NCI-H1105 (cell line): ENCODE measurements around the gene DAB2IP.
"Not testable (repeated sequence)": the region's sequence is repeated elsewhere in the genome, so short reads cannot be mapped to it uniquely, and the experiment has no call there.

Experiments
- DNase-seq: peaks from one replicate; lab custom pipeline; 2025; lab: John Stamatoyannopoulos, UW

DAB2IP gene

DNA sequence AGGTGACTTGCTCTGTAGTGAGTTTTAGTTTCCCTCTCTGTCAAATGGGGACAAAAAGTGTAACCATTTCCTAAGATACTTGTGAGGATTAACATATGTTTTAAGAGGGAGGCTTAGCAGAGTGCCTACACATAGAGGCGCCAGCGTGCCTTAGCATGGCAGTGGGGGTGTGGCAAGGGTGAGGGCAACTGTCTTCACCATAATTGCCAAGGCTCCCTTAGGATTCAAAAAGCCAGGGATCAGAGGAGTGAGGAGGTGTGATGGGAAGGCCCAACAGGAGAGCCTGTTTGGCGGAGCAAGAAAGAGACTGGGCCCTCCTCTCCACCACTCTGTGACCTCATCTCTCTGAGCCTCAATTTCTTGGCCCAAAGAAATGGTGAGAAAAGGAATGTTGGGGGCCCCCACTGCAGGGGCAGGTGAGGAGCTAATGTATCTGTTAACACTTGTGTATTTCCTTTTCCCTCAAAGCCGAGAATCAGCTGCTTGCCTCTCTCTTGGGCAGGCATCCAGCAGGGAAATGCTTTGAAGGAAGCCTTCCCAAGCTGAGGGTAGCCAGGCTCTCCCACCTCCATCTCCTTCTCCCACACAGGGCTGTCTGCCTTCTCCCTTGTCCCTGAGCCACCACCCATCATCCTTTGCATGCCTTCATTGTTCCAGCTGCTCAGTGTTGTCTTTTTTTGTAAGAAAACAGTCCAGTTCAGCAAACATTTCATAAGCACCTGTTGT is 76.0 kb downstream of the DAB2IP start:
- DNase-seq, result no peak

DNA sequence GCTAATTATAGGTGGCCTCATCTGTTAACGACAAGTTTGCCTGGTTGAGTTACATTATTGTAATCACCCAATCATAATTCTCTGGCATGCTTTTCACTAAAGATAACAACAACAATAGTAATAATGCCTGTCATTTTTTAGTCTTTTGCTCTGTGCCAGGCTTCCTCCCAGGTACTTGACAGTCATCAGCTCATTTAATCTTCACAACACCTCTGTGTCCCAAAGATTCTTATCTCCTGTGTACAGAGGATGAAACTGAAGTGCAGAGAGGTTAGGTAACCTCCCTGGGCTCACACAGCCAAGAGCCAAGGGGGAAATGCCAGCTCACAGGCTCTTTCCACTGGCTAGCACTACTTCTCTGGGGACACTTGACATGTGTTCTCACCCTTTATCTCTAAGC is 77.5 kb downstream of the DAB2IP start:
- DNase-seq, result no peak

DNA sequence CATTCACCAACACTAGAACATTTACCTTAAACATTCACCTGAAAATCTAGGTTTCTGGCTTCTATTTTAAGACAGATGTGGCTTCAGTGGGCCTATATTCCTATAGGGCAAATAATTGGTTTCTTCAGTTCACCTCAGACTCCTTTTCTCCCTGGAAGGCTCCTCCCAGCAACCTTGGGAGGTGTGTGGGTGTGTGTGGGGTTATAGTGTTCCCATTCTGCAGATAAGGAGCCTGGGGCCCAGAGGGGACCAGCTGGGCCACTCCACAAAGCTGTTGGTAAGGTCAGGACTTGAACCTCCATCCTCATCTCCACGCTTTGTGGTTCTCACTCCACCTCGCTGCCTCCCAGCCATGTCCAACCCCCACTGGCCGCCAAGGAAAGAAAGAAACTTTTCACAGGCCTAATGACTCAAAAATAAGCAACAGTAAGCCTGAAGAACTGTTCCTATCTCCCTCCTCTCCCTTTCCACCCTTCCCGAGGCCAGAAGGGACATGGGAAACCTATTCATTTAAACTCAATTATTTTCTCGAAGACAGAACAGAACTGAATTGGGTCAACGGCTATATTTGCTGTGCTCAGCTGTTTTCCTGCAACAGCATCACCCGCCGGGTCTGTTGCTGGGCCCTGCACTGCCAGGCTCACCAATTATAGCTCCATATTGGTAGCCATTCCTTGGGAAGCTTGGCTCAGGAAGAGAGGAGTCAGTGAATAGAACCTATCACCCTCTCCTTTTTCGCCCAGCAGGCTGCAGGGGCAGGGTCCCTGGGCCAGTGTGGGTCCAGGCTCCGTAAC is 78.5 kb downstream of the DAB2IP start:
- DNase-seq, result no peak

DNA sequence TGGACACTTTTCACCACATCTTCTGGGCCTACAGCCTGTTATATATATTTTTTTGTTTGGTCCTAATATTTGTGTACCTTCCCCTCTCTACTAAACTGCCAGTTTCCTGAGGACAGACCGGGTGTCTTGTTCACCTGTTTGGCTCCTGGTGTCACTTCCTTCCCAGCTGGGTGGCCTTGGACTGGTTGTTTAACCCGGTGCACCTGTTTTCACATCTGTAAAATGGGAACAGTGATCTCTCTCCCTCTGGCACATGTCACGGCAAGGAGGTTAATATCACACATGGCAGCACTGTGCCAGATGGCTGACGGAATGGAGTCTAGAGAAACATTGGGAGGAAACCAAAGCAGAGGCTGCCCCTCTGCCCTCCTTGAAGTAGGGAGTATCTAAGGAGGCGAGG is 79.7 kb downstream of the DAB2IP start:
- no peak for DNase-seq

GRCh38 chr9:121731919-121732318 is 80.5 kb downstream of the DAB2IP start:
- no peak for DNase-seq

- DNase-seq, result no peak
Measured at GRCh38 chr9:121732389-121732788, 81.0 kb downstream of the DAB2IP start.

DNA sequence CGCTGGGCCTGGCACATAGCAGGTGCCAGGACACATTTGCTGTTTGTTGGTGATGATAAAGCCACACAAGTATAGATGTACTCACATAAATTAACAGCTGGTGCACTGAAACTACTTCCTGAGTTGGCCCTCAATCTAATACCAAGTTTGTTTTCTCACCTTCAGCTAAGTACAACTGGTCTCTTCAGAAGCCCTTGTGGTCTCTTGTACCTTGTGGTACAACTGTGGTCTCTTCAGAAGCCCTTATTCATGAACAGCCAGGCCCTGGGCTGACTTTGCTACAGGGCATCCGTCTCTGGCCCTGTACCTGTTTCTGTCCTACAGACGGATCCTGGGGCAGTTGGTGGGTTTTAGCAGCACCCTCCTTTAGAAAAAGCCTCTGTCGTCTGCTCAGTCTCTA is 81.5 kb downstream of the DAB2IP start:
- DNase-seq, result no peak

GRCh38 chr9:121734465-121734864 is 83.0 kb downstream of the DAB2IP start:
- DNase-seq, result no peak

DNA sequence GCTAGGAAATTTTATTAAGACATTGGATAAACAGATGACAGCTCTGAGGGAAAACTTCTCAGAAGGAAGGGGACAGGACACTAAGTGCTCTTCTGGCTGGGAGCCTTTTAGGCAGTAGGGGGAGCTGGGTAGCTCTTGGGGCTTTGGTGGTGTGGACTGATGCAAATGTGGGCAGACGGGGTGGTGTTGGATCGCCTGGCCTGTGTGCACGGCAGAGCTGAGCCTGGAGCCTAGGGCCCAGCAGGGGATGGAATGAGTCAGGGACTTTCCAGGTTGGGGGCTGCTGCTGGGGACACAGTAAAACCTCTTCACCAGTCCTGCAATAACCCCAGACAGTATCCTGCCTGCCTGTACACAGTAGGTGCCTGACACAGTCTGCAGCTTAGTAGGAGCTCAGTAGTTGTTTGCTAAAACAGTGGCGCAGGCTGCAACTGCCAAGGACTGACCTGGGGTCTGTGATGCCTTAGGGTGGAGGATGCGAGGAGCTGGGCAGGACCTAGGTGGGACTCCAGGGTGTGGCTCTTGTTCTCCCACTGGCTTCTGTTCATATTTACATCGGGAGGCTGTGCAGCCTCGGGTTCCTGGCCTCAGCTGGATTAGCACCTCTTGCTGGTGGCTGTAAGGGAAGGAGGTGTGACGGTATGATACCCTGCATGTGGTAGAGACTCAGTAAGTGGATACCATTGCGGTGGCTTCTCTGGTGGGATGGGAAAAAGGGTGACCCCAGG is 83.8 kb downstream of the DAB2IP start:
- DNase-seq, result no peak

DNA sequence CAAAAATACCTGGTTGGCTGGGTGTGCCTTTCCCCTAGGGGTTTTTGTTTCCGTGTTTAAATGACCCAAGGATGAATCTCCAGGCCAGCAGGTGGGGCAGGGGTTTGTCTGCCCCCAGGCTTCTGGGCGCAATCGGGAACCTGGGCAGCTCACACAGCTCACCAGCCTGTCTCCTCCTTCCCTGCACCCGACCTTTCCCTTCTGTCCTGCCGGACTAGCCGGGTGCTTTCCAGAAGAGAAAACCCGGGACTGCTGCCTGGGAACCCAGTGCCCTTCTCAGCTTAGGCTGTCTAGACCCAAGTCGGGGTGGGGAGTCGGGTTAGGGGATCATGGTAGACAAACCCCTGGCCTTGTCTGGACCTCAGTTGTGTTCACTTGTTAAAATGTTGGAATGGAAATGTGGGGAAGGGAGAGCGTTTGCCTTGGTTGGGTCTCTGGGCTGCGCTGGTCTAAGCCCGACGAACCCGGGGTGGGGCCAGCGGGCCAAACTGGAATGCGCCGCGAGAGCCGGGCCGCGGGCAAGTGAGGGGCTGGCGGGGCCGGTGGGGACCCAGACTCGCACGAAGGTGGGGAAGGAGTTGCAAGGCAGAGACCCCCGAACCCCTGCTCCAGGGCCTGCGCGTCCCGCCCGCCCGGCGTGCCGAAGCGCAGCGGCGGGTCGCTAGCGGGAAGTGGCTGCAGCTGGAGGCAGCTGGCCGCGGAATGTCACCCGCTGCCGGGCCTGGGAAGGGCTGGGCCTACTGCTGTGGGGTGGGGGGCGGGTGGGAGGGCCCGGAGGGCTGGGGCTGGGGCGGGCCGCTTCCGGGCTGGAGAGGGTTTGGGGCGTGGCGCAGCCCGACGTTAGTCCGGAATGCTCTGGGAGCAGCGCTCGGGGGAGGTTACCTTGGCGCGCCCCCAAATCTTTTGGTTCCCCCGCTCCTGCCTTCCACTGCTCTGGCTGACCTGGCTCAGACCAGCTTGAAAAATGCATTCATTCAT is 84.6 kb downstream of the DAB2IP start:
- no peak for DNase-seq

DNA sequence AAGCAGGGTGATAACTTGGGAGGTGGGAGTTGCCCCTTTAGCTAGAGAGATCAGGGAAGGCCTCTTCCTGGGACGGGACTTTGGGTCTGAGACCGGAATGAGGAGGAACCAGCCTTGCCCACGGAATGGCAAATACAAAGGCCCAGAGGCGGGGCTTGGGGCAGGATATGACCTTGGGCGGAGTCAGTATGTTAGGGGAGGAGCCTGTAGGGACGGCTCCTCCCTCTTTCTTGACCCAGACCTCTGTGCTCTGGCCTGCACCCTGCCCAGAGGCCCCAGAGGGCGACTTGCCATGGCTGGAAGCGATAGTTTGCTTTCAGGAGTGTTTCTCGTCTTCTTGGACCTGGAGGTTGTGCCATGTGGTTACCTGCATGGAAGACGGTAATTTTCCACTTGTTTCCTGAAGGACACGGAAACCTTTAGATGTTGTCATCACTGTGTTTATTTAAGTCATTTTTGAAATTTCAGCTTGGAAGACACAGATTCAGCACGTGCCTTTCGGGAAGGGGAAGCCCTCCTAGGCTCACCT is 85.6 kb downstream of the DAB2IP start:
- DNase-seq, result no peak

GRCh38 chr9:121737481-121737931 is 86.1 kb downstream of the DAB2IP start:
- no peak for DNase-seq

DNA sequence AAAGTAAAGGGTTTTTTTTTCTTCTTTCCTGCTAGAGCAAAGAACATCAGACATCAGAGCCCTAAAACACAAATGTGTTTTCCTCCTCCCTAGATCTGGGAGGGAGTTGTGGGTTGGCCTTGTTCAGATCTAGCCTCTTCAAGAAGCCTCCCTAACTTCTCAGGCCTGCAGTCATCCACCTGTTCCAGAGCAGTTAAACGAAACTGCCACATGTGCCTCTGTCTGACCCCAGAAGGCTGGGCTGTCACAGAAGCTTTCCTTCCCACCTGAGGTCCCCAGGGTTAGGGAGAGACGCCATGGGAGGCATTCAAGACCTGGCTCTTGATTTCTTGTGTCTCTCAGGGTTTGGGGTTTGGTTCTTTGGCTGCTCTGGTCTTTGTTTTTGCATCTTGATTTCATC is 87.0 kb downstream of the DAB2IP start:
- DNase-seq, result no peak

- DNase-seq, result no peak
Measured at GRCh38 chr9:121738968-121739367, 87.5 kb downstream of the DAB2IP start.

DNA sequence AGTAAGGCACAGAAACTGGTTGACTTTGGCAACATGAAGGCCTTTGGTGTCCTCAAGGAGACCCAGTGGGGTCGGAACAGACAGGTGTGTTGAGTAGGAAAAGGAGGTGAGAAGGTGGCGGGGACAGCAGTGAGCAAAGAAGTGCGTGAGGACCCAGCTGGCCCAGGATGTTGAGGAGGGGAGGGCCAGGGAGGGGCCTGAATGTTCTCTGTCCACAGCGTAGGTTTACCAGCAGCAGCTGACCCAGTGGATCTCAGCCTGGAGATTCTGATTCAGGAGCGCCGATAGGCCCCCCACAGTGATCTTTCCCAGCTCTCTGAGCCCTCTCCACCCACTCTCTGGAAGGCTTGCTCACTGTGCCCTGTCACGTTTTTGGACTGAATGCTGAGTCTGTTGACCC is 88.5 kb downstream of the DAB2IP start:
- DNase-seq, result no peak

DNA sequence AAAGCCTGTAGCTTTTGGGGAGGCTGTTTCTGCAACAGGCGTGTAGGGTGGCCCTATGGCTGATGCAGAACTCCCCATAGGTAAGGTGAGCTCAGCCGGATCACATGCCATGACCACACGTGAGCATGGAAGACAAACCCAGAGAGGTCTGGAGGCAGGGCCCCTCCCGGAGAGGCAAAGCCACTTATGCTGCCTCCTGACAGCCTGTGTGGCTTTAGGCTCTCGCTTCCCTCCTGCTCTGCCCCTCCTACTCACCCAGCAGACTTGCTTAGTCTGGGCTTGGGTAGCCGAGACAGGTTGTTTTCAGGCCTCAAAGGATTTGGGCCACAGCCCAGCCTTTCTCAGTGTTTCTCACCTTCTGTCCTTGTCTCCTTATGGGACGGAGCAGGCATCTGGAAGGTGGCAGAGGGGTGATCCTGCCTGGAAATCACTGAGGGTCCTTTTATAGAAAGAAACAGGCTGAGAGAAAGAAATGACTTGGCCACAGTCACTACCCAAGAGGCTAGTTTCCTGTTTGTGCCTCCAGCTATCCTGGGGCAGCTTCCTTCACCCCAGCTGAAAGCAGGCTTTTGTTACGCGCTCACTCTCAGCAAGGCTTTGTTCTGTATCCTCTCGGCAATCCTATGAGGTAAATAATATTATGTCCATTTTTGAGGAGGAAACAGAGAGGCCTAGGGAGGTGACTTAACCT is 89.9 kb downstream of the DAB2IP start:
- DNase-seq, result no peak

DNA sequence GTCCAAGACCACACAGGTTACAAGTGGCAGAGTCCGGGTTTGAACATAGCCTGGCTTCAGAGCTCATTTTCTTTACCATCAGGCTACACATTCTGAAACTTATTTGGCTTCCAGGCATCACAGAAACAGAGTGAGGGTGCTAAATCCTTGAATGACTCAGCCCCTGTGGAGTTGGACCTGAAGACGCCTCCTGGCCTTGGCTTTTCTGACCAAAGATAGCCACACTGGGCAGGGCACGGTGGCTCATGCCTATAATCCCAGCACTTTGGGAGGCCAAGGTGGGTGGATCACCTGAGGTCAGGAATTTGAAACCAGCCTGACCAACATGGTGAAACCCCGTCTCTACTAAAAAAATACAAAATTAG is 90.5 kb downstream of the DAB2IP start:
- DNase-seq, result not testable (repeated sequence)

DNA sequence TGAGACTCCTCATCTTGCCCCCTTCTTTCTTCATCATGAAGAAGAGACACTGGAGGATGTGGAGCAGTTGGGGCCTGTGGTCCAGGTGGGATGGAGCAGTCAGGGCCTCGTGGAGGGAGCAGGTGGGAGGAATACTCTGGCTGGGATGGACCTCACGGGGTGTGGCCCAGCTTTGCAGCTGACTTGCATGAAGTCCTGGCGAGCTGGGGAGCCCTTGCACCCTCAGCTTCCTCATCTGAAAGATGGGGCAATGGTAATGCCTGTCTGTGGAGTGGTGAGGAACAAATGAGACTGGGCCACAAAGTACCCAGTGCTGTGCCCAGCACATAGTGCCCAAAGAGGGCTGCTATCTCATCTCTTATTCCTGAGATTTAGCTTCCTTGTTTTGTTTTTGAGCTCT is 91.5 kb downstream of the DAB2IP start:
- no peak for DNase-seq

GRCh38 chr9:121743441-121744001 is 92.1 kb downstream of the DAB2IP start:
- DNase-seq, result no peak

GRCh38 chr9:121744002-121744686 is 92.7 kb downstream of the DAB2IP start:
- DNase-seq, result no peak
